ENCODE measurements around the gene TMEM106C. TPM values are rescaled to one million over a fixed set of nuclear protein-coding genes. Genes with fewer than 3 reads are reported as not detected.

The TMEM106C gene
- total RNA-seq, 1 donor from 2014 or later: 88.5 TPM

DNA sequence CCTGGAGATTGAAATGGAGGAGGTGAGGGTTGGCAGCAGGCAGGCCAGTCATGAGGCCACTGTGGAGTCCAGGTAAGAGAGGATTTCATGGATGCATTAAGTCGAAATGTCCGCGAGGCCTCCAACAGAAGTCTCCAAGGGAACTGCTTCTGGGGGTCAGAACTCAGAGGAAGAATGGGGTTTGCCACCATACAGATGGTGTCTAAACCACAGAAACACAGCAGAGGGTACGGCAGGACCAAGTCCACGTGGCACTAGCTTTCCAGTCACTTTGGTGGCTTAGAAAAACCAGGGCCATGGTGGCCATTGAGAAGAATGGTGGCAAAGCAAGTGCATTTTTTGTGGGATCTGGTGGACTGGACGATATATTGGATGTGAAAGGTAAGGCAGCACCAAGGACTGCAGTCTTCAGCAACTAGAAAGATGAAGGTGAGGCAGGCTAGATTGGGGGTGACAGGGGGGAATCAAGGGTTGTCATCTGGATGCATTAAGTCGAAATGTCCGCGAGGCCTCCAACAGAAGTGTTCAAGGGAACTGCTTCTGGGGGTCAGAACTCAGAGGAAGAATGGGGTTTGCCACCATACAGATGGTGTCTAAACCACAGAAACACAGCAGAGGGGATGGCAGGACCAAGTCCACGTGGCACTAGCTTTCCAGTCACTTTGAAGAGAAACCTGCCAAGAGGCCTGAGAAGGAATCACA is 22.5 kb upstream of the TMEM106C start:
- H3K27me3 ChIP-seq (ENCODE audit: control insufficient read depth, insufficient read depth, low read length): peaks cover 2% of the 10 kb centered on the region
- DNase-seq (ENCODE audit: low read depth) (no peak), FAIRE-seq (peak; percentile 18)
- H3K36me3 ChIP-seq (ENCODE audit: control insufficient read depth, insufficient read depth, low read length): no peaks in the 10 kb centered on the region
- TF ChIP-seq, protein P1, sequence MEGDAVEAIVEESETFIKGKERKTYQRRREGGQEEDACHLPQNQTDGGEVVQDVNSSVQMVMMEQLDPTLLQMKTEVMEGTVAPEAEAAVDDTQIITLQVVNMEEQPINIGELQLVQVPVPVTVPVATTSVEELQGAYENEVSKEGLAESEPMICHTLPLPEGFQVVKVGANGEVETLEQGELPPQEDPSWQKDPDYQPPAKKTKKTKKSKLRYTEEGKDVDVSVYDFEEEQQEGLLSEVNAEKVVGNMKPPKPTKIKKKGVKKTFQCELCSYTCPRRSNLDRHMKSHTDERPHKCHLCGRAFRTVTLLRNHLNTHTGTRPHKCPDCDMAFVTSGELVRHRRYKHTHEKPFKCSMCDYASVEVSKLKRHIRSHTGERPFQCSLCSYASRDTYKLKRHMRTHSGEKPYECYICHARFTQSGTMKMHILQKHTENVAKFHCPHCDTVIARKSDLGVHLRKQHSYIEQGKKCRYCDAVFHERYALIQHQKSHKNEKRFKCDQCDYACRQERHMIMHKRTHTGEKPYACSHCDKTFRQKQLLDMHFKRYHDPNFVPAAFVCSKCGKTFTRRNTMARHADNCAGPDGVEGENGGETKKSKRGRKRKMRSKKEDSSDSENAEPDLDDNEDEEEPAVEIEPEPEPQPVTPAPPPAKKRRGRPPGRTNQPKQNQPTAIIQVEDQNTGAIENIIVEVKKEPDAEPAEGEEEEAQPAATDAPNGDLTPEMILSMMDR (IDR thresholded peaks at IDR 0.05; ENCODE audit: insufficient read depth, low read length, severe bottlenecking): no peak
- no peak overlapping the region for H3K4me3 ChIP-seq (ENCODE audit: low read depth, low read length)

DNA sequence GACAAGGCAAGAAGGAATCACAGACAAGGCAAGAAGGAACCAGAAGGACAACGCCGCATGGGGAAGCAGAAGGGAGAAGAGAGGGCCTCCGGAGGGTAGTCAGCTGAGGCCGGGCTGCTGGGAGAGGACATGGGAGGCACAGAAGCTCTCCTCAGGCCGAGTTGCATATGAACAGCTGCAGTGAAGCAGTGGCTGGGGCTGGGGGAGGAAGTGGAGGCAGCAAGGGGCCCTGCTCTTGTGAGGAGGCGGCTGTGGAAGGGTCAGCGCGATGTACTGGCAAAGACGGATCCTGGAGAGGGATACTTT is 22.0 kb upstream of the TMEM106C start:
- DNase-seq (ENCODE audit: low read depth) (no peak), FAIRE-seq (no peak)
- H3K27me3 ChIP-seq (ENCODE audit: control insufficient read depth, insufficient read depth, low read length): peaks cover 2% of the 10 kb centered on the region
- no peaks in the 10 kb centered on the region for H3K36me3 ChIP-seq (ENCODE audit: control insufficient read depth, insufficient read depth, low read length)
- TF ChIP-seq, protein P1 (IDR thresholded peaks at IDR 0.05; ENCODE audit: insufficient read depth, low read length, severe bottlenecking): no peak
- no peak overlapping the region for H3K4me3 ChIP-seq (ENCODE audit: low read depth, low read length)

DNA sequence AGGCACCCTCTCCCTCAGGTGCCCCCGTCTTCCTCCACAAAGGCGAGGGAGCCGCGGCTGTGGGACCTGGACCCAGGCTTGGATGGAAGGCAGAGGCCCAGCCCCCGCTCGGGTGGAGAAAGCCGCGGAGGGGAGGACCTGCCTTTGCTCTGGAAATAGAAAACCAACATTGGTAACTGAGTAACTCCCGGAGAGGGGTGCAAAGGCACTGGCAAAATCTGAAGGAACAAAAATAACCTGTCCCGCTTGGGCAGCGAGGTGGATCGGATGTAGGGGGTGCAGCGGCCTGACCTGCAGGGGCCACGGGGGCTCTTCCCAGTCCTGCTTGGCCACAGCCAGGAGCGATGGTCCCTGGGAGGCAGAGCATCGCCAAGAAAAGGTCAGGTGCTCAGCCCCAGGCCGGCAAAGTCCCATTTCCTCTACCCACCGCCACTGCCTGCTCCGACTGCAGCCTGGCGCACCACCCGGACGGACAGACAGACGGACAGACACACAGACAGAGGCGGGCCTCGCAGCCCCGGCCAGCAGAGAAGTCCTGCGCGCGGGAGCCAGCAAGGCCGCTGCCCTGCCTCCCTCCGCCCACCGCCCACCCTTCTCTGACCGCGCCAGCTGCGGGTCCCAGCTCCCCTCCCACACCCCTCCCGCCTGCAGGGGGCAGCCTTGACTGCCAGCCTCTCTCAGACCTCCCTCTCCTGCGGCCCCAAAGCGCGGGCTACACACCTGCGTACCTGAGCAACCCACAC is 21.4 kb upstream of the TMEM106C start:
- TF ChIP-seq, protein P1 (IDR thresholded peaks at IDR 0.05; ENCODE audit: insufficient read depth, low read length, severe bottlenecking): peak; percentile 38
- DNase-seq (ENCODE audit: low read depth): no peak
- H3K27me3 ChIP-seq (ENCODE audit: control insufficient read depth, insufficient read depth, low read length): peaks cover 2% of the 10 kb centered on the region
- no peak overlapping the region for H3K4me3 ChIP-seq (ENCODE audit: low read depth, low read length)
- H3K36me3 ChIP-seq (ENCODE audit: control insufficient read depth, insufficient read depth, low read length): no peaks in the 10 kb centered on the region
- FAIRE-seq: no peak

DNA sequence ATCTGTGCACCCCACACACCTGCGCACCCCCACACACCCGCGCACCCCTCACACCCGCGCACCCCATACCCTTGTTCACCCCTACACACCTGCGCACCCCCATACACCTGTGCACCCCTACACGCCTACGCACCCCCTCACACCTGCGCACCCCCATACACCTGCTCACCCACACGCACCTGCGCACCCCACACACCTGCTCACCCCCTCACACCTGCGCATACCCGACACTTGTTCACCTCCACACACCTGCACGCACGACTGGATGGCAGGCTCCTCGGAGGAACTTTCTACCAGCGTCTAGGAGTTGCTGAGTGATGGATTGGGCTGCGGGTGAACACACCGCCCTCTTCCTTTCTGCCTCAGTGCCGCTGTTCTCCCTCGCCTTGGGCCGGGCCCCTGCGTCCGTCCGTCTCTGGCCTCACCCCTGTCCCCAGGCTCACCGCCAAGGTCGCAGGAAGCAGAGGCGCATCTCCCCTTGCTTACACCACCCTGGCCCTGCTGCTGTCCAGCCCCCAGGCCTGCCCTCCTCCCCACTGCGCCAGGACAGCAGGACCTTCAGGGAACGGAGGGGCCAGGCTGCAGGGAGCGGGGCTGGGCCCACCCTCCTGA is 20.7 kb upstream of the TMEM106C start:
- H3K4me3 ChIP-seq (ENCODE audit: low read depth, low read length): no peak overlapping the region
- no peaks in the 10 kb centered on the region for H3K36me3 ChIP-seq (ENCODE audit: control insufficient read depth, insufficient read depth, low read length)
- H3K27me3 ChIP-seq (ENCODE audit: control insufficient read depth, insufficient read depth, low read length): peaks cover 2% of the 10 kb centered on the region
- TF ChIP-seq, protein P1 (IDR thresholded peaks at IDR 0.05; ENCODE audit: insufficient read depth, low read length, severe bottlenecking): no peak
- DNase-seq (ENCODE audit: low read depth) (no peak), FAIRE-seq (no peak)

DNA sequence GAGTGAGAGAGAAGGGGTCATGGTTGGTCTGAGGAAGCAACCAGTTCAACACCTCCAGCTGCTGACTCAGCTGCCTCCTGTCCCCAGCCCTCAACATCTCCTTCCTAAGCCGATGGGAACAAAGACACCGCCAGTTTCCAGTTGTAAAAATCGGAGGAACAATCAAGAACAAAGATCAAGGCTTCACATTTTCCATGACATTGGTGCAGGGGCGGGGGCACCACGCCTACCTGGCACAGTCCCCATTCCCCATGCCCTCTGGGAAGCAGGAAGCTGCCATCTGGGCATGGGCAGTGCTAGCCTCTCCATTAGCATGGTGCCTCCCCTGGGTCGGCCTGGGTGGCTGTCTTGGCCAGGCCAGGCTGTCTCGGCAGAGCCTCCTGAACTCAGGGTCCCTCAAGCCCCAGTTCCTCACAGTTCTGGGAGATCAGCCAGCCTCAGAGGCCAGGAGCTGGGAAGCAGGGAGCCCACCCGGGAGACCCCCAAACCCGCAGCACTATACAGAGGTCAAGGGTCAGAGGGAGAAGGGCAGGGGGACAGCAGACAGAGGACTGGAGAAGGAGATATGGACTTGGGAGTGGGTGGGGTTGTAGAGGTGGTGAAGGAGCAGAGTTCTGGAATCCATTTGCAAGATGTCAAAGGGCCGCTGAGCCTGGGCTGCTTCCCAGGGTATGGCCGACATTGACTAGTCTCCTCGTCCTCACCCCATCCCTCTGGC is 19.6 kb upstream of the TMEM106C start:
- DNase-seq (ENCODE audit: low read depth) (no peak), FAIRE-seq (no peak)
- Histone ChIP-seq H3K36me3 (ENCODE audit: control insufficient read depth, insufficient read depth, low read length) (no peaks in the 10 kb centered on the region), H3K4me3 (ENCODE audit: low read depth, low read length) (no peak overlapping the region), H3K27me3 (ENCODE audit: control insufficient read depth, insufficient read depth, low read length) (peaks cover 2% of the 10 kb centered on the region)
- TF ChIP-seq, protein P1 (IDR thresholded peaks at IDR 0.05; ENCODE audit: insufficient read depth, low read length, severe bottlenecking): no peak

Data from bronchial epithelial cell (primary cell).